IPS DF 4.7 (cell line): Measurements from ENCODE around the gene FOXM1.

Source experiments
- DNase-seq: peaks from one replicate; pipeline ENCODE4 v3.0.0-alpha.2; 2013; ENCODE audit warnings: low spot score; ENCODE audit errors: extremely low read depth

The FOXM1 gene

DNA sequence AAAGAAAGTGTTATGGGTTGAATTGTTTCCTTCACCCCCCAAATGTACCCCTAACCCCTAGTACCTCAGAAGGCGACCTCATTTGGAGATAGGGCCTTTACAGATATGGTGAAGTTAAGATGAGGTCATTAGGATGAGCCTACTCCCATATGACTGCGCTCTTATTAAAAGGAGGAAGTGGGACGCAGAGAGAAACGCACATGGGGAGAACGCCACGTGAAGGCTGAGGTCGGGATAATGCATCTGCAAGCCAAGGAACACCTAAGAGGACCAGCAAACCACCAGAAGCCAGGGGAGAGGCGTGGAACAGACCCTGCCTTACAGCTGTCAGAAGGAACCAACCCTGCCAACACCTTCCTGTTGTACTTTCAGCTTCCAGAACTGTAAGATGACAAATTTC lies 40.4 kb downstream of the FOXM1 start:
- no peak for DNase-seq

DNA sequence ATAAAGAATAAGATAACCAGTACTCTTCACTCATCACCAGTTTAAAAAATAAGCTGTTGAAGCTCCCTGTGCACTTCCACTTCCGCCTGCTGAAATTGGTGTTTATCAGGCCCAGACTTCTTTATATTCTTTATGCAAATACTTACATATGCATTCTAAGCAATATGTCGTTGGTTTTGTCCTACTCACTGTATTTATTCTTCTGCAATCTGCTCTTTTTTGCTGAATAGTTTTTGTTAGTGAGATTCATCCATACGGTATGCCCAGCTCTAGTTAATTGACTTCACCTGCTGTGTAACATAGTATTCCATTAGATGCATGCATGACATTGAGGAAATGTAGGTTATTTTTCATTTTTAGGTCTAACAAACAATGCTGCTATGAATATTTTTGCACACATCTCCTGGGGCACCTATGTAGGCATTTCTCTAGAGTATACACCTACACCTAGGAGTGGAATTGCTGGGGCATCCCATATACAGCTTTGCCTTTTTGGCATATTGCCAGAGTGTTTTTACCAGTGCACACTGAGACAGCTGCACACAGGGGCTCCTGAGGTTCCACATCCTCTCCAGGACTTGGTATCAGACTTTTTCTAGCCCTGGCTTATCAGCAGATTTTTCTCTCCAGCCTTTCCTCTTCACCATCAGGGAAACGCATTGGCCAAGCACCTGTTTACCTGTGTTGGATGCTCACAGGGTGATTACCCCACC lies 41.1 kb downstream of the FOXM1 start:
- no peak for DNase-seq

DNA sequence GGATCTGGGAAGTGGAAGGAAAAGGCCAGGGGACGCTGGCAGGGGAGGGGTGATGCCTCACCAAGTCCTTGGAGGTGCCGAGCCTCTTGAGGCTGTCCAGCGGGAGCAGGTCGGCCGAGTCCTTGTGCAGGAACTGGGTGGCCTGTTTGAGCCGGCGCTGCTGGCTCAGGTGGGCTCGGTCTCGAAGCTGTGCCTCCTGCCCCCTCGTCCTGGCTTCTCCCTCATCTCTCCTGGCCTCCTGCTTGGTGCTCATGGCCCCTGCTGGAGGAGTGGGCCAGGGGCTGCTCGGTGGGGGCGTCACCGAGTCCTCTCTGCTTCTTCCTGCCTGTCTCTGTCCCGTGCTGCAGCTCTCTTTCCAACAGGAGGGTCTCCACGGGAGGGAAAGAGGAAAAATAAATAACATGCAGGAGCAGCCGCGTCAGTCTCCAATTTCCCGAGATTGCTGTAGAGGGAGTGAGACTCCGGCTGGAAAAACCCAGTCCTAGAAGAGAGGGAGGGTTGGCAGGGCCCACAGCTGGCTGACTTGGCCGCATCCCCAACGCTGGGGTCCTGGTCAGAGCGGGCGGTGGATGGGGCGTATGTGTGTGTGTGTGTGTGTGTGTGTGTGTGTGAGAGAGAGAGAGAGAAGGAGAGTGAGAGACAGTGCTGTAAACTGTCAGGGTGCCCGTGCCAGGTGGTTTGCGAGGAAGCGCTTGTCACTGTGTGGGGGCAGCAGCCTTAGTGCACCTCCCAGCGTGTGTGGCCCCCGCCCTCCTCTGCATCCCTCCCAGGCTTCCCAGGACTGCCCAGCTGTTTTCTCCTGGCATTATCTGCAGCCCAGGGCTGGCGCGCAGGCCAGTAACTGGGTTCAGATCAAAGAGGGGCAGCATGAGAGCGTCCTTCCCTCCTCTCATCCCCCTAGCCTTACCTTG lies 42.1 kb downstream of the FOXM1 start, which contains the start of gene NRIP2:
Gene NRIP2 (minus strand): TSS at position 455 of the 911 bp plus-strand sequence. CDS start 52 bp downstream, at position 403.
- no peak for DNase-seq

DNA sequence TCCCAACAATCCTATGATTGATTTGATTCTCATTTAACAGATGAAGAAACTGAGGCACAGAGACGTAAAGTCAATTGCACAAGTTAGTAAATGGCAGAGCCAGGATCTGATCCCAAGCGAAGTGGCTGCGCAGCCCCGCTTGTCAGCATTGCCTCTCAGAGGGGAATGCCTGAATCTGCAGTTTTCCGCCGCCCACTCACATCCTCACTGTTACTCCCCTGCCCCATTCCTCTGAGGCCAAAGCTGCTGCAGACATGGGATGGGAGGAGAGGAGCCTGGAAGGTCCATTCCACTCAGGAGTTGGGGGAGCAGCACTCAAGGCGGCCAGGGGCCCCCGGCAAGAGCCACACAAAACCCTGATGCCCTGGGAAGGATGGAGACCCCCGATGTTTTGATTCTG lies 43.2 kb downstream of the FOXM1 start:
- DNase-seq: no peak

DNA sequence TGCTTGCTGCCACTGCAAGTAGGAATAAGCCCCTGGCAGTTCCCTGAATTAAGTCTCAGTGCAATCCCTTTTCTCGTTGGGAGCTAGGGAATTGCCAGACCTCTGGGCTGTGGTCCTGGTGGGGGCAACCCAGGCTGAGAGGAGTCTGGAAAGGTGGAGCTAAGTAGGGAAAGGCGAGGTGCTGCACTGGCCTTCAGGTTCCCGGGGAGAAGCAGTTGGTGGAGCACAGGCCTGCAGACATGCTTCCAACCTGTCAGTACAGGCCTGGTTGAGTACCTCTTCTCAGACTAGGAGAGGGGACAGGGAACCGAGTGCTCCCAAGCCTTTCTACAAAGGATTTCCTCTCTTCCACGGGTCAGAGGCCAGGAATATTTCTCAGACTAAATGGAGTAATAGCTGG lies 43.6 kb downstream of the FOXM1 start:
- DNase-seq: no peak

DNA sequence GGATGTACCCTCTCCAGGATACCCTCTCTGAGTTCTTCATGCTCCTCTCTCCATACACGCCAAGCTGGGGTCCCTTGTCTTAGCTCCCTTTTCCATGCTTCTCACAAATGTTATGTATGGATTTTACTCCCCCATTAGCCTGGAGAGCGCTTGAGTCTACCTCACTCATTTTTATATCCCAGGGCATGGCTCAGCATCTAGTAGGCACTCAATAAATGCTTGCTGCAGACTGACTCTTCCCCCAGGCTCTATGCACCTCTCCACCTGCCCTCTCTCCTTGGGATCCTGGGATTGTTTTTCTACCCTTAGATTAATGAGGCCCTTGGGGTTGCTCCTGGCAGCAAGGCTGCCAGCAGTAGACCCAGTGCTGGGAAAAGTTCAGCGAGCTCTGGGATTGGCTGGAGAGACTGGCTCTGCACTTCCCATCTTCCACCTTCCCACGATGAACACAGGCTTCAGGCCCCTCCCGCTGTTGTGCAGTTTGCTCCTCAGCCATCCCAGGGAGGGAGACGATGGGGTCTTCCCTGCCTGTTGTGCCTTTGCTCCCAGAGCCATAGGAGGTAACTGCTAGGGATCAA lies 44.3 kb downstream of the FOXM1 start:
- DNase-seq: no peak

DNA sequence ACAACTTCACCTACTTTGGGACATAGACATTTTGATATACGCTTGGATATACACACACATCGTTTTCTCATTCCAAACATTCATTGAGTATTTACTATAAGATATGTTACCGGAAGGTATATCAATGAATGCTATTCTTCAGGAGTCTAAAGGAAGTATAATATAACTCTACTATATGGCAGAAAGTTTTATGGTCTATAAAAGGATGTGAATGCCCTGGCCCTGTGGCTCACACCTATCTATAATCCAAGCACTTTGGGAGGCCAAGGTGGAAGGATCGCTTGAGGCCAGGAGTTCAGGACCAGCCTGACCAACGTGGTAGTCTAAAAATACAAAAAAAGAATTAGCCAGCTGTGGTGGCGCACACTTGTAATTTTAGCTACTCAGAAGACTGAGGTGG lies 47.7 kb downstream of the FOXM1 start:
- DNase-seq: no peak

DNA sequence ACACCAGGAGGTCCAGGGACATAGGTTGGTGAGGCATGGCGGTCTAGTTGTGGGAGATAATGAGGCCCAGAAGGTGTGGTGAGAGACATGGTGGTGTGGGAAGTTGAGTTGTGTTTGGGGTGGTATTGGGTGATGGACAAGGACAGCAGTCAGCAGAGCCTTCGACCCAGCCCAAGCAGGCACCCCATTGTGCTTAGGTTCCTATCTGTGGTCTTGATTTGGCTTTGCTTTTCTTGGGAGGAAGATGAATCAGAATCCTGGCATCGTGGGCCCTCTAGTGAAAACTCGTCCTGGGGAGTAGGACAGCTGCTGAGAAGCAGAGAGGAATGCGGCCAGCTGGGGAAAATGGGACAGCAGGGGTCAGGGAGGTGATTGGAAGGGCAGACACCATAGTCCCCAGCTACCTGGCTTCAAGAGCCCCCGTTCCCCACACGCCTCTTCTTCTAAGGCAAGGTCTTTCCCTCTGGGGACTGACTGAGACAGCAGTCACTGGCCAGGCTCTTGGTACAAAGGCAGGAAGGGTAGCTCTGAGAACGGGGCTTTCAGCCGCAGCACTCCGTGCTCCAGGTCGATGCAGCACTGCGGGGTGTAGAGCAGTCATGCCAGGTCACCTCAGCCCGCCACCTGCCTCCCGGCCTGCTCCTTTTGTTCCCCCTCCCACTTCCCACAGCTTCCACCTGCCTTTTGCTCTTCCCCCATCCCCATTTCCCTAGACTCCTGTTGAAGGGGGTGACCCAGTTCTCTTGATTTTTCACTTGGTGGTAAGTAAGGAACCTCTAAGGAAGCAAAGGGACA lies 50.1 kb downstream of the FOXM1 start:
- no peak for DNase-seq

DNA sequence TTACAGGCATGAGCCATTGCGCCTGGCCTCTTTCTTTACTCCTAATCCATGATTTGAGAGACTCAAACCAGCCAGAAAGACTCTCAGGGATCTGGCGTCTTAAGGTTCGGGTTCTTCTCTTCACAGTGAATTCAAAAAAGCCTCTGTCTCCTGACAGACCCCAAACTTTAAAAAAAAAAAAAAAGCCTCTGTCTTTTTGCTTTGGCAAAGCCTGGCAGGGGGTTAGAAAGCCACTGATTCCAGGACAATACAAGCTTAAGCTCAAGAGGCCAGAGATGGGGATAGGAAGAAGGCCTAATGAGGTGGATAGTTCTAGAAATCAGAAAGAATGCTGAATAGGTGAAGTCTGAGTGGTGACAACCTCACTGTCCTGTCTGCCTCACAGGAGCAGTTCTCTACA lies 50.9 kb downstream of the FOXM1 start:
- no peak for DNase-seq

DNA sequence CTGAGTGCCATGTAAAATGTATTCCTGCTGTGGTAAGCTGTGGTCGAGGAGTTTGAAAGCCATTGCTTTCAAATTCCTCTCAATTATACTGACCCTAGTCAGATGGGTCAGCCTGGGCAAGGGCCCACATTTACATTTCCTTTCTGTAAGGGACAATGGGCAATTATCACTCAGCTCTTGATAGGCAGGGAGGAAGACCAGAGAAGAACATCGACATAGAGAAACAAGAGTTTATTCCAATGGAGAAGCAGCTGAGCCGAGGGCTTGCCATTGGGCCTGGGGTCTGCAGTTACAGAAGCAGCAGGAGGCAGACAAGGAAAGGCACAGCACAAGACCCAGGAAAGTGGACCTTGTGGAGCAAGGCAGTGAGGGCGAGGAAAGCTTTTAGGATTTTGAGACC lies 51.8 kb downstream of the FOXM1 start:
- DNase-seq: no peak

DNA sequence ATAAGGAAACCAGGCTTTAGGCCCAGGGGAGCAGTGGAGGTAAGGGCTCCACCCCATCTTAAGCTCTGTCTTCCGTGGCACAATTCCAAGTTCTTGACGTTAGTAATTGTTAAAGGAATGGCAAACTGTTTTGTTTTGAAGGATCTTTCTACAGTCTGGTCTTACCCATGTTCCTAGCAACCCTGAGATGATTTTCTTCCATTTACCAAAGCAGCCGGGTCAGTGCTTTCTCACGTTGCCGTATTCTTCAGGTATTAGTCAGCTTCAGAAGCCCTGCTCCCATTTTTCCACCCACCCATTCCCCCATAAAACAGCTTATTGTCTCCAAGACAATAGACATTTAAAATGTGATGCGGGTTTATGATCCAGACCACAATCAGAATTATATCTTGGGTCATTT lies 52.4 kb downstream of the FOXM1 start:
- DNase-seq: no peak

DNA sequence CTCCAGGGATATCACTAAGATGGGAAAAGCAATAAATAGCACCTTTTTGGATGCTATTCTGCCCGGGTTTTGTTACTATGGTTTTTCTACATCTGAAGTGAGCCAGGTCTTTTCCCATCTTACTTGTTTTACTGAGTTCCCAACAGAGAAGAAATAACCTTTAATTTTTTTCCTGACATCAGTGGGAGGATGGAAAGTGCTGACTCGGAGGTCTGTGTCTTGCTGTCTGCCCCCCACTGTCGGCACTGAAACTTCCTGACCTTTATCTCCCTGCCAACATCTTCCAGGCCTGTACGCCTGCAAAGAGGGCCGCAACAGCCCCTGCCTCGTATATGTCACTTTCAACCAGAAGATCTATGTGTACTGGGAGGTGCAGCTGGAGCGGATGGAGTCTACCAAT lies 53.5 kb downstream of the FOXM1 start:
- no peak for DNase-seq

DNA sequence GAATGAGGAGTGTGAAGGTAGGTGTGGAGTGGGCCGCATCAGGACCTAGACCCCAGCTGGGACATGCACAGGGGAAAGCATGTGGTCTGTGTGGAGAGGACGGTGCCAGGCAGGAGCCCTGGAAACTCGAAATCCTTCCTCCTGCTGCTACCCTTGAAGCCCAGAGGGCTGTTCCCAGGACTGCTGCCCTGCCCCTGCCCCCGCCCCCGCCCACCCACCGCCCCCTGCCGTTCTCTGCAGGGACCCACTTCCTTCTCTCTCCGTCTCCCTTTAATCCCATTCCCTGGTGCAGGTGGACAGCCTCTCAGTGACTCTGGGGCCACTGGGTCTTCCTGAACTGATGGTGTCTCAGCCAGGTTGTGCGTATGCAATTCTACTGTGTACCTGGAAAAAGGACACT lies 56.5 kb downstream of the FOXM1 start:
- DNase-seq: no peak

DNA sequence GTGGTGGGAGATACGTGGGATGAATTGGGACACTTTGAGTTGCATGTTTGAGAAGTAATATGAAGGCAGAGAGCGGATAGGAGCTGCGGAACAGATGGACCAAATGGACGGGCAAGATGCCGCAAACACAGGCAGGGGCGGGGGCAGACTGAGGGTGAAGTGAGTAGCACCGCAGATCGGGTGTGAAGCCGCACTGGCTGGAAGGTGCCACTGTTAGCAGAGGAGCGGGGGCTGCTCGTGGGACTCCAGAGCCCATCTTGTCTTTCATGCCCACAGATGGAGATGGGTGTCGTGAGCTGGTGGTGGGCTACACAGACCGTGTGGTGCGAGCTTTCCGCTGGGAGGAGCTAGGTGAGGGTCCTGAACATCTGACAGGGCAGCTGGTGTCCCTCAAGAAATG lies 57.2 kb downstream of the FOXM1 start:
- DNase-seq: no peak

DNA sequence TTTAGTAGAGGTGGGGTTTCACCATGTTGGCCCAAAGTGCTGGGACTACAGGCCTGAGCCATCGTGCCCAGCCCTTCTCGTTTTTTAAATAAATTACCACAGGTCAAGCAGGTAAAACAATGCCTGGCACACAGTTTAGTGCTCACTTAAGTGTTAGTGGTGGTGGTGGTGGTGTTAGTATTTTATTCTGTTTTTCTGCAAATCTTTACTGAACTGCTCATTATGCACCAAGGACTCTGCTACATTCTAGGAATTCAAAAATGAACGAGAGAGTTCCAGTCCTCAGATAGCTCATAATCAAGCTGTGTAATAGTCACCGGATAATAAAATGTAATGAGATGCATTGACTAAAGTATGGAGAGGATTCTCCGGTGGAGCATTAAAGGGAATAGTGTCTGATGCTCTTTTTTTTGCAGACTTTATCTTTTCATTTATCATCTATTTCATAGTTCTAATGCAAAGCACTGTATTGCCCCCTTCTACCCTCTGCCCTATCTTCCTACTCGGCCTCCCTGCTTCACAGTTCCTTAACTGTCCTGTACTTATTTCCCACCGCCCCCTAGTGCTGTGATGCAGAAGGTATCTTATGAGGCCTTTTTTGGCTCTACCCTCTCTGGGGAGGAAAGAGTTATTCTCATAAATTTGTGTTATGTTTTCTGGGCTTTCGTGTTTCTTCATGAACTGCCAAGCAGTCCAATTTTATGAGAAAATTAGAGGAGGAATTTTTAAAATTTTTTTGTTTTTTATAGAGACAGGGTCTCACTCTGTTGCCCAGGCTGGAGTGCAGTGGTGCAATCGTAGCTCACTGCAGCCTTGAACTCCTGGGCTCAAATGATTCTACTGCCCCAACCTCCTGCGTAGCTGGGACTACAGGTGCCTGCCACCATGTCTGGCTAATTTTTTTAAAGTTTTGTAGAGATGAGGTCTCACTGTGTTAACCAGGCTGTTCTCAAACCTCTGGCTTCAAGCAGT lies 63.5 kb downstream of the FOXM1 start:
- no peak for DNase-seq

DNA sequence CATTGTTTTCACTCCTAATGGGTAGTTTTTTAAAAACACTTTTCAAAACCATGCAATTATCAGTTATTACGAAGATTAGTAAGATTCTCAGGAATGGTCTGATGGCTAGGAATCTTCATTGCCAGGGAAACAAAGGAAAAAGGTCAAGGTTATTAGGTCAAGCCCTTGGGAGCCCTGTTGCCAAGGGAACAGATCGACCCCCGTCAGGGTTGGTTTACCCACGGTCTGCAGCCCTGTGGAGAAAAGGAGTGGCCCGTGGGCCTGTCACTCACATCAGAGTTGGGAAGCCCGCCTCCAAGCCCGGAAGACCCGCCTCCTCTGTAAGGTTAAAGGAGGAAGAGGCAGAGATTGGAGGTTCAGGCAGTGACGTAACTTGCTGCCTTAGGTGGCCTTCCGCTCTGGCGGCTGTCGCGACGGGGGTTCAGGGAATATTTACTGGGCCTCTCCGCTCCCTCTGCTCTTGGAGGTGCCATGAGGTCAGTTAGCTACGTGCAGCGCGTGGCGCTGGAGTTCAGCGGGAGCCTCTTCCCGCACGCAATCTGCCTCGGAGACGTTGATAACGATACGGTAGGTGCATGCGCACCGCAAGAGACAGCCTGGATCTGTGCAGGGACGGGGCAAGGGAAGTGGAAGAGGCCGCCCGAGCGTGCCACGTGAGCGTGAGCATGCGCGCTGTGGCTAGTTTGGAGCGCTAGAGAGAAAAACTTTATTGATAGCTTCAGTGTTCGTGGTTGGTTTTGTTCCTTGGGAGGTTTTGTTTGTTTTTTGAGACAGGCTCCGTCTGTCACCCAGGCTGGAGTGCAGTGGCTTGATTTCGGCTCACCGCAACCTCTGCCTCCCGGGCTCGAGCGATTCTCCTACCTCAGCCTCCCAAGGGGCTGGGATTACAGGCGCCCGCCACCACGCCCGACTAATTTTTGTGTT lies 64.4 kb downstream of the FOXM1 start, which contains the start of gene ITFG2:
Gene ITFG2 (plus strand): TSS at position 379 of the 924 bp plus-strand sequence. CDS start 93 bp downstream, at position 472.
- peak; percentile 99 for DNase-seq

DNA sequence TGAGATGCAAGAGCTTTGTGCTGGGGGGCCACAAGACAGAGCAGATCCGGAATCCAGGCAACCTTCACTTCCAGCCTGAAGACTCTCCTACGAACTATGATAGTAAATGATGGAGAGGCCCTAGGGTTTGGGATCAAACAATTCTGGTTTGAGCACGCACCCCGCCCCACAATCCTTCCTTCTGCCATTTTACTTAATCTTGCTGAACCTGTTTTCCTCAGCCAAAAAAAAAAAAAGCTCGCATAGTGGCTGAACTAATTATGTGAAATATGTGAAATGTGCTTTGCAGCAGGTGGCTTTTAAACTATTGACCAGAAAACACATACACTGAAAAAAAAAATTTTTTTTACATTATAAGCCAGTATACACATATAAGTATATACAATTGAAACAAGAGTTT lies 65.2 kb downstream of the FOXM1 start:
- DNase-seq: no peak
